ENCODE results near the gene SOX30.

Gene SOX30

DNA sequence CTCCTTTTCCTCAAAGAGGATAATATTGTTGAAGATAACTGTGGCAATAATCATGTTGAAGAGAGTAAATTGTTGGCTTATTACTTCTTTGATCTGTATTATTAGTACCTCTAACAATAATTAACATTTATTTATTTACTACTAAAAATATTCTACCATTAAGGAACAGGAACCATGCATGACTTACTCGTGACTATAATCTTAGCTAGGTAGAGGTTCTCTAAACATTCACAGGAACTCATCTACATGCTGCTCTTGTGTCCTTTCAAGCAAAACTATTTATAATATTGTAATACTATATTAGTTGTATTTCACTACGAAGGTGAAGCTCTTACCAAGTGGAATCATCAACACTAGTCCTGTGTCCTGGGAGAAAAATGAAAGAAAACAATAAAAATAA is 3.1 kb downstream of the SOX30 start:
- Mint-ChIP-seq H3K4me3 (no peak overlapping the region), H3K9me3 (no peaks in the 10 kb centered on the region), H3K27me3 (no peaks in the 10 kb centered on the region), H3K36me3 (ENCODE audit: insufficient read depth) (peaks cover 7% of the 10 kb centered on the region), H3K4me1 (ENCODE audit: low read depth in 2 of 2) (peaks cover 0 to 14% of the 10 kb centered on the region in 2 donors), H3K27ac (no peak overlapping the region)
- DNase-seq (no peak), ATAC-seq (replicated peaks) (no peak)

DNA sequence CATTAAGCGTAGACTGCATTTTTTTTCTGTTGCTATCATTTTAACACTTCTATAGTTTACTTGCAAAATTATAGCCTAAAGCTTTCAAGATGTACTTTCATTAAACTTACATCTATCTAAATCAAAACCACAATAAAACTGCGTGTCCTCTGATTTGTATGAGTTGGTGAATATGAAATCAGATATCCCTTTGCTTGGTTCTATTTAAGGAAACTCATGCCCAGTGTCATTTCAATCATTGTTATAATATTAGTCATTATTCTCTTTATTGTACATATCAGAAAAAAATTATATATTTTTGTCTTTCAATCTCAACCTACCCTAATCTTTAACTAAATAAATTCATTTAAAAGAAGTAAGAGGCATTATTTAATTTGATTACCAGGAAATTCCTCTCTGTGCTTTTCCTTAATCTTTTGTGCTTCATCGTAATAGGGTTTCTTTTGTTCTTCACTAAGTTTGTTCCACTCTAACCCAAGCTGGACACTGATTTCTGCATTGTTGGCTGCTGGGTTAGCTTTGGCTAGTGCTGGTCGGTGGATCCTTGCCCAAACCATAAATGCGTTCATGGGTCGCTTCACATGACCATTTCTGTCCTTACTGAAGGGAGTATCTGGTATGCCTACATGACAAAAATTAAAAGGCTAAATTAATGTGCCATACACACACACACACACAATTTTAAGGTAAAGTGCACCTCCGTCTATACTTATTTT is 3.8 kb downstream of the SOX30 start:
- peaks cover 7% of the 10 kb centered on the region for H3K36me3 Mint-ChIP-seq (ENCODE audit: insufficient read depth)
- H3K27me3 Mint-ChIP-seq, result no peaks in the 10 kb centered on the region
- H3K27ac Mint-ChIP-seq, result no peak overlapping the region
- peaks cover 0 to 14% of the 10 kb centered on the region in 2 donors for H3K4me1 Mint-ChIP-seq (ENCODE audit: low read depth in 2 of 2)
- H3K4me3 Mint-ChIP-seq, result no peak overlapping the region
- no peaks in the 10 kb centered on the region for H3K9me3 Mint-ChIP-seq
- no peak for DNase-seq
- no peak for ATAC-seq (replicated peaks)

DNA sequence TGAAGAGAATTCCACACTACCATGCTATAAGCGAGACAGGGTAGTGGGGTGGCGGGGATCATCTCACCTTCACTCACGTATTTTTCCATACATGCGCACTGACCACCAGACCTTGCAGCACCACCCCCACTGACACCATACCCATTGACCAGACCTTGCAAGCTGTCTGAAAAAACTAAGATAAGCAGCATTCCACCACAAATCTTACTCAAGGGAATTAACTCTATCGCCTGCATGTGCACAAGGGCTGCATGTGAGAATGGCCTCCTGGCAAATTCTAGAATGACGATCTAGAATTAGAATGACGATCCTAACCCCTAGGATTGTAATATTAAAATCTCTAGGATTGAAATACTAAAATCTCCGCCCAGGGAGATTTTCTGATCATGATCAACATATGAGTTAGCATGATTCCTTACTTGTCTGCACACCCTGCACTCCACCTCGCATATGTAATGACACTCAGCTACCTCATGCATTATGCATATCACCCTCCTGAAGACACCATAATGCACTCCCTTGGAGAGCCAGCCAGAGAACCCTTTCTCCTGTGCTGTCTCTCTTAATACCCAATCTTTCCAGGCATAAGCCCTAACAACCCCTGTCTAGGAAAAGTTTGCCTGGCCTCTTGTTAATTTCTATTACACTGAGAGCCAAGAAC is 11.7 kb downstream of the SOX30 start:
- Mint-ChIP-seq H3K4me1 (ENCODE audit: low read depth in 2 of 2) (no peaks in the 10 kb centered on the region), H3K27me3 (peaks cover 0 to 8% of the 10 kb centered on the region in 2 donors), H3K27ac (no peak overlapping the region), H3K36me3 (ENCODE audit: insufficient read depth) (peaks cover 2% of the 10 kb centered on the region), H3K4me3 (no peak overlapping the region), H3K9me3 (no peaks in the 10 kb centered on the region)
- no peak for ATAC-seq (replicated peaks)
- no peak for DNase-seq

DNA sequence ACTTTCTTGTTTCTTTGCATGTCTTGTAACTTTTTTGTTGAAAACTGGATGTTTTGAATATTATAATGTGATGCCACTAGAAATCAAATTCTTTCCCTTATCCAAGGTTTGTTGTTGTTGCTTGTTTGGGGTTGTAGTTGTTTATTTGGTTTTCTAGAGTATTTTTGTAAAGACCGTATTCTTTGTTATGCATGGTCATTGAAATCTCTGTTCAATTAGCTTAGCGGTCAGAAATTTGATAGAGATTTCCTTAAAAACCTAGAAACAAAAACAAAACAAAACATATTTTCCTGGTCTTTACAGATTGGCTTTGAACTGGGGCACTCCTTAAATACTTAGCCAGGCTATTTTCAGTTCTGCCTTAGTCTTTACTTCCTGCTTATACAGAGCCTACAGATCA is 21.9 kb downstream of the SOX30 start:
- no peak for ATAC-seq (replicated peaks)
- no peaks in the 10 kb centered on the region for H3K4me1 Mint-ChIP-seq (ENCODE audit: low read depth in 2 of 2)
- no peak overlapping the region for H3K4me3 Mint-ChIP-seq
- no peaks in the 10 kb centered on the region for H3K27me3 Mint-ChIP-seq
- no peak overlapping the region for H3K27ac Mint-ChIP-seq
- peaks cover 3% of the 10 kb centered on the region for H3K36me3 Mint-ChIP-seq (ENCODE audit: insufficient read depth)
- DNase-seq, result no peak
- no peaks in the 10 kb centered on the region for H3K9me3 Mint-ChIP-seq

DNA sequence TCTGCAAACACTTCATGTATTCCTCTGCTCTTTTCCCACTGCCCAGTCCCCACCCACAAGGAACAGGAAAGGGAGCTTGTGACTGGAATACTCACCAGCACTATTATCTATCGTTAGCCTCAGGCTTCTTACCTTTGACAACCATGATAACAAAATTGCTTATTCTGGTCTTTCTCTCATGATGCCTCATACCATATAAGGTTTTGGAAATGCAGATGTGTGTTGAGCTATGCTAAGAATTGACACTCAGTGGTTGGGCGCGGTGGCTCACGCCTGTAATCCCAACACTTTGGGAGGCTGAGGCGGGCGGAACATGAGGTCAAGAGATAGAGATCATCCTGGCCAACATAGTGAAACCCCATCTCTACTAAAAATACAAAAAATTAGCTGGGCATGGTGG is 25.4 kb downstream of the SOX30 start:
- no peak for DNase-seq
- no peaks in the 10 kb centered on the region for H3K4me1 Mint-ChIP-seq (ENCODE audit: low read depth in 2 of 2)
- peaks cover 3% of the 10 kb centered on the region for H3K36me3 Mint-ChIP-seq (ENCODE audit: insufficient read depth)
- no peak overlapping the region for H3K27ac Mint-ChIP-seq
- H3K9me3 Mint-ChIP-seq, result no peaks in the 10 kb centered on the region
- ATAC-seq (replicated peaks), result no peak
- H3K27me3 Mint-ChIP-seq, result peaks cover 0 to 5% of the 10 kb centered on the region in 2 donors
- H3K4me3 Mint-ChIP-seq, result no peak overlapping the region

DNA sequence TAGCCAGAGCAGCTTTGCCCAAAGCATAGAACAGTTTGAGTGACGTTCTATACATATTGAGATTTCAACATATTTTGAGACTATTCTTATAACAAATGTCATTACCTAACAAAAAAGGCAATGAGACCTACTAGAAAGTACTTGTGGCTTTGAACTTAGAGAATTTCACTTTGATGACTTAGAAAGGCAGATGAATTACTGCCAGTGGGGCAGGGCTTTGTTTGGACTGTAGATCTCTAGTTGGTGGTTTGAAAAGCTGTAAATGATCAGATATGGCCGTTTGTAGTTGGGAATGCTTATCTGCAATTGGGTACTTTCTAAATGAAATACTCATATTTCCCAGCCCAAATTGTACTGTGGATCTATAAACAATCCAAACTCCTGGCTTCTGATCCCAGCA is 28.1 kb downstream of the SOX30 start:
- DNase-seq (no peak), ATAC-seq (replicated peaks) (no peak)
- Mint-ChIP-seq H3K27ac (no peak overlapping the region), H3K4me3 (no peak overlapping the region), H3K36me3 (ENCODE audit: insufficient read depth) (no peaks in the 10 kb centered on the region), H3K27me3 (peaks cover under 1 to 5% of the 10 kb centered on the region in 2 donors), H3K9me3 (no peaks in the 10 kb centered on the region), H3K4me1 (ENCODE audit: low read depth in 2 of 2) (no peaks in the 10 kb centered on the region)

DNA sequence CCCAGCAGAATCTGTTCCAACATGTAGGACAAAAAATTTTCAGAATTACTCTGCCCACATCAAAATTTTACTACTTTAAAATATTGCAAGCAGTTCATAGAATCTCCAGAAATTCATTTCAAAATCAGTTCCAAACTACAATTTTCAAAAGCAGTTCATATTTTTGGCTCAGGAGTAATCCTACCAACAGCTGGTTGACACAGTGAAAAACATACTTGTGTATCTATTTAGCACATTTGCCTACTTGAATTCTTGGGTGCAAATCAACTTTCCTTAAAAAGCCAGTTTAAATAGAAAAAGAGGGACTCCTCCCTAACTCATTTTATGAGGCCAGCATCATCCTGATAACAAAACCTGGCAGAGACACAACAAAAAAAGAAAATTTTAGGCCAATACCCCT is 31.5 kb downstream of the SOX30 start:
- DNase-seq (no peak), ATAC-seq (replicated peaks) (no peak)
- Mint-ChIP-seq H3K9me3 (no peaks in the 10 kb centered on the region), H3K4me3 (no peak overlapping the region), H3K4me1 (ENCODE audit: low read depth in 2 of 2) (peaks cover 0 to 1% of the 10 kb centered on the region in 2 donors), H3K27me3 (peaks cover 5 to 10% of the 10 kb centered on the region in 2 donors), H3K27ac (no peak overlapping the region), H3K36me3 (ENCODE audit: insufficient read depth) (no peaks in the 10 kb centered on the region)

DNA sequence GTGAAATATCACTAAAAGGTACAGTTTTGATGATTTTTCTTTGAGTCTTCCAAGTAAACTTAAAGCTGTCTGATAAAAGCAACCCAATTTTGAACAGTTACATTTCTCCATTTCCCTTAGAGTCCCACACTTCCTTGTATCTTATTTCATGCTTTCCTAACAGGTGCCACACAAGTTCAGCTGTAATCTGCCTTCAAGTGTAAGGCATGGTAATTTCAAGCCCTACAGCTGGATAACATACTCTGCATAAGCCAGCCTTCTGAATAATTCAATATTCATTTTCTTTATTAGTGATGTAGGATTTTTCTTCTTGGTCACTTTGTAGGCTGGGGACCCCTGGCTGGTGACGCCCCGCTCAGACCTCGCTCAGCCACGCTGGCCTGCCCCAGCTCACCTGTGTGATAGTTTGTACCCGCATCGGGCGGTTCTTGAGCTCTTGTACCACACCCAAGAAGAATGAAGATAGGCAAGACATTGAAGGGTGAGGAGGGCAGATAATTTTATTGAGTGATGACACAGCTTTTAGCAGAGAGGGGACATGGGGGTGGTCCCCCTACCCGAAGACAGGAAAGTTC is 34.0 kb downstream of the SOX30 start:
- peaks cover 0 to 10% of the 10 kb centered on the region in 2 donors for H3K27me3 Mint-ChIP-seq
- H3K36me3 Mint-ChIP-seq (ENCODE audit: insufficient read depth), result peaks cover 4% of the 10 kb centered on the region
- H3K9me3 Mint-ChIP-seq, result no peaks in the 10 kb centered on the region
- DNase-seq (no peak), ATAC-seq (replicated peaks) (no peak)
- no peak overlapping the region for H3K27ac Mint-ChIP-seq
- peaks cover 9 to 11% of the 10 kb centered on the region in 2 donors for H3K4me1 Mint-ChIP-seq (ENCODE audit: low read depth in 2 of 2)
- H3K4me3 Mint-ChIP-seq, result no peak overlapping the region

DNA sequence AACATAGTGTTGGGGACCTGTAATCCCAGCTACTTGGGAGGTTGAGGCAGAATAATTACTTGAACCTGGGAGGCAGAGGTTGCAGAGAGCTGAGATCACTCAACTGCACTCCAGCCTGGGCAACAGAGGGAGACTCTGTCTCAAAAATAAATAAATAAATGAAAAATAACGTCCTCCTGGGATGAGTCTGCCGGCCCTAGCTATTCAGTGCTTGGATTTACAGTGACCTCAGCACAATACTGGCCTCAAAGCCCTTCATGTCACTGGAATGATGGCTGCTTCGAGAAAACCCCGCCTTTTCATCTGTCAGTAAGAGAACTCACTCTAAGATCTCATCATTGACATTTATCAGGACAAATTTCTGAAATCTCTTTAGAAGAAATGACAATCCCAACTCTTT is 35.5 kb downstream of the SOX30 start:
- DNase-seq, result no peak
- H3K4me3 Mint-ChIP-seq, result no peak overlapping the region
- peaks cover 9 to 12% of the 10 kb centered on the region in 2 donors for H3K4me1 Mint-ChIP-seq (ENCODE audit: low read depth in 2 of 2)
- H3K36me3 Mint-ChIP-seq (ENCODE audit: insufficient read depth), result peaks cover 4% of the 10 kb centered on the region
- no peak overlapping the region for H3K27ac Mint-ChIP-seq
- H3K9me3 Mint-ChIP-seq, result no peaks in the 10 kb centered on the region
- peaks cover 0 to 10% of the 10 kb centered on the region in 2 donors for H3K27me3 Mint-ChIP-seq
- ATAC-seq (replicated peaks), result no peak

DNA sequence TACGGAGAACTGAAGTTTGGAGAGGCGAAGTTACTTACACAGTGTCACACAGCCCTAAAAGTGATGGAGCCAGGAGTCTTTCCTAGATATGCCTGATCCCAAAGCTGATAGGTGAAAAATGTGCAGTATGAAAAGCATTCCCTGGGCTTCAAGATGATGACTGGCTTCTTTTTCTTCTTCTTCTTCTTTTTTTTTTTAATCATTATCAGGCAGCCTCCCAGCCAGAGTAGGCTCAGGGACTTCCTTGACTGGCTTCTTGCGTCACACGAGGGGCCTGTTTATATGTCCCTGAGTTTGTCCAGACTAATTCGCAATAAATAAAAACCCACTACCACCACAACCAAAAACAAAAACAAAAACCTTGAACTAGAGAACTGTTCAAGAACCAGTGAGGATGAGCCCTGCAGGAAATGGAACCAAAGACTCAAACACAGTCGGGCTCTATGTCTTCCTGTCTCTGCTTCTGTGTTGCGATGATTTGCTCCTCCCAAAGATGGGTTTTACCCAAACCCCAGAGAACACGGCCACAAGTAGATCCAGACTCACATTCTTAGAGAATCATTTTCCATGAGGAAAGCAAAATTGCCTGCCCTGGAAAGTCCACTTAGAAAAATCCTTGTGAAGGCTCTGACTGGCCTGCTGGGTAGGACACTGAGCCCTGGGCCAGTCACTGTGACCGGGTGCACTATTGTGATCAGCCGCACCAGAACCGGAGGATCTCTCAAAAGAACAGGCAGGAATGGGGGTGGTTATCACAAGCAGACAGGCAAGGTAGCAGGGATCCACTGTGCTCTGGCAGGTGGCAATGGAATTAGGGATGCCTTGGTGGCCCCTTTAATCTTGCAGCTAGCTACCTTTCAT is 38.6 kb downstream of the SOX30 start:
- H3K4me3 Mint-ChIP-seq, result peak overlapping the region in 1 of 2 donors; percentile 39
- H3K36me3 Mint-ChIP-seq (ENCODE audit: insufficient read depth), result peaks cover 4% of the 10 kb centered on the region
- peaks cover 0 to 5% of the 10 kb centered on the region in 2 donors for H3K27me3 Mint-ChIP-seq
- H3K9me3 Mint-ChIP-seq, result no peaks in the 10 kb centered on the region
- H3K27ac Mint-ChIP-seq, result peak overlapping the region in 1 of 2 donors; percentile 77
- H3K4me1 Mint-ChIP-seq (ENCODE audit: low read depth in 2 of 2), result peaks cover 13 to 16% of the 10 kb centered on the region in 2 donors
- ATAC-seq (replicated peaks) (peak; percentile 74), DNase-seq (no peak)

DNA sequence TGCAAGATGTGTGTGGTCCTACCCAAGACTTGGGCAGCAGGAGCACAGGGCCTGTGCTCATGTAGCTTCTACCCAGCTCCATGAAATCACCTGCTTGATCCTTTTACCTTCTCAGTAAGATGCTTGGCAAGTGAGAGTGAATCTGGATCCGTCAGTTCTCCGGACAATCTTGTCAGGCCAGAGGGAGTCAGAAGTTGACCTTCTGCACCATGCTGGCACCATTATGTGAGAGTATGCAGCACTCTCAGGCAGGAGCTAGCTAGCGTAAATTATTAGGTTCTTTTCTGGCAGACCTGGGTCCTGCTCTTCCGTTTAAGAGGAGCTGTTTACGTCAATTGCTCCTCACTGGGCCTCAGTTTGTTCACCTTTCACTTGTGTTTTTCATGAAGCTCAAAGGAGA is 39.7 kb downstream of the SOX30 start:
- no peaks in the 10 kb centered on the region for H3K27me3 Mint-ChIP-seq
- DNase-seq (no peak), ATAC-seq (replicated peaks) (no peak)
- no peaks in the 10 kb centered on the region for H3K9me3 Mint-ChIP-seq
- peaks cover 18 to 21% of the 10 kb centered on the region in 2 donors for H3K4me1 Mint-ChIP-seq (ENCODE audit: low read depth in 2 of 2)
- peaks cover 15% of the 10 kb centered on the region for H3K36me3 Mint-ChIP-seq (ENCODE audit: insufficient read depth)
- no peak overlapping the region for H3K27ac Mint-ChIP-seq
- H3K4me3 Mint-ChIP-seq, result peak overlapping the region in 1 of 2 donors; percentile 4

DNA sequence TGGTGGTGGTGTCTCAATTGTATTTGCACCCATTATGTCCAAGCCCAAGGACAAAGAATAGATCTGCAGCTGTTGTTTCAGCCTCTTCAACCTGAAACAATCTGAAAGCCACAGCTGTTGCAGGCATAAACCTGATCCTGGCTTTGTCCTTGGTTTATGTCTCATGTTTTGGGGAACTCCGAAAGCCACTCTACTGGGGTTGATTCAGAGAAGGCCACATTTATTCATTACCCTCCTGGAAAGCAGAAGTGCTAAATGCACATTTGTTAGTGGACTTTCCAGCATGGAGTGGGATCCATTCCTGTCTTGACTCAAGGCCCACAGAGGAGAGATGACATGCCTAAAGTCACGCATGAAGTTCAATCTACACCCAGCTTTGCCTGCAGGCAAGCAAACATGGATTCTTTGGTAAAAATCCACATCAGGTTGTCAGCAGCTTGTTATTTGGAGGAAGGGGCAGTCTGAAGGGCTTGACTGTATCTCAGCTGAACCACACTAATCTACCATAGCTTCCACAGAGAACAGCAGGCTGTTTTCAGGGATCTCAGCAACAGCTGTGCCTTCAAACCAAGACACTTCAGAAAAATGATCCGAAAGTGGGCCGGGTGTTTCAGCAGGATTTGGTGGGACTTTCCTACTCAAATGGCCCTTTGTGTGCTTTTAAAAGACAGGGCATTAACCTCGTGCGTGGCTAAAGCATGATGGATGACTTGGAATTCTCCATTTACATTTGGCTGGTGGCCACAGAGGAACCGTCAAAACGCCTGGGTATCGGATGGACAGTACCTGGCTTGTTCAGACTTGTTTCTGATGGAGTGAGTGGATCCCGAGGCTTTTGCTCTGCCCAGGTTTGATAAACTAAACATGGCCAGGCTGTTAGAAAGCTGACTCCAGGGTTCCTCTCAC is 40.4 kb downstream of the SOX30 start:
- no peak for DNase-seq
- Mint-ChIP-seq H3K9me3 (no peaks in the 10 kb centered on the region), H3K4me1 (ENCODE audit: low read depth in 2 of 2) (peaks cover 25% of the 10 kb centered on the region in 2 donors), H3K36me3 (ENCODE audit: insufficient read depth) (peaks cover 16% of the 10 kb centered on the region), H3K27ac (no peak overlapping the region), H3K4me3 (no peak overlapping the region), H3K27me3 (no peaks in the 10 kb centered on the region)
- no peak for ATAC-seq (replicated peaks)
